Measurements from ENCODE around the gene LGR4. TPM values are rescaled to one million over a fixed set of nuclear protein-coding genes. Genes with fewer than 3 reads are reported as not detected.

The LGR4 gene
- total RNA-seq, 1 donor from 2014 or later = 15.9 TPM

- DNase-seq (ENCODE audit: low read depth) = no peak
- Histone ChIP-seq H3K4me3 (ENCODE audit: low read depth, low read length) (no peak overlapping the region), H3K36me3 (ENCODE audit: control insufficient read depth, insufficient read depth, low read length) (no peaks in the 10 kb centered on the region), H3K27me3 (ENCODE audit: control insufficient read depth, insufficient read depth, low read length) (no peaks in the 10 kb centered on the region)
- TF ChIP-seq, protein P1, sequence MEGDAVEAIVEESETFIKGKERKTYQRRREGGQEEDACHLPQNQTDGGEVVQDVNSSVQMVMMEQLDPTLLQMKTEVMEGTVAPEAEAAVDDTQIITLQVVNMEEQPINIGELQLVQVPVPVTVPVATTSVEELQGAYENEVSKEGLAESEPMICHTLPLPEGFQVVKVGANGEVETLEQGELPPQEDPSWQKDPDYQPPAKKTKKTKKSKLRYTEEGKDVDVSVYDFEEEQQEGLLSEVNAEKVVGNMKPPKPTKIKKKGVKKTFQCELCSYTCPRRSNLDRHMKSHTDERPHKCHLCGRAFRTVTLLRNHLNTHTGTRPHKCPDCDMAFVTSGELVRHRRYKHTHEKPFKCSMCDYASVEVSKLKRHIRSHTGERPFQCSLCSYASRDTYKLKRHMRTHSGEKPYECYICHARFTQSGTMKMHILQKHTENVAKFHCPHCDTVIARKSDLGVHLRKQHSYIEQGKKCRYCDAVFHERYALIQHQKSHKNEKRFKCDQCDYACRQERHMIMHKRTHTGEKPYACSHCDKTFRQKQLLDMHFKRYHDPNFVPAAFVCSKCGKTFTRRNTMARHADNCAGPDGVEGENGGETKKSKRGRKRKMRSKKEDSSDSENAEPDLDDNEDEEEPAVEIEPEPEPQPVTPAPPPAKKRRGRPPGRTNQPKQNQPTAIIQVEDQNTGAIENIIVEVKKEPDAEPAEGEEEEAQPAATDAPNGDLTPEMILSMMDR (IDR thresholded peaks at IDR 0.05; ENCODE audit: insufficient read depth, low read length, poor library complexity, severe bottlenecking) = no peak
Measured at GRCh38 chr11:27381238-27381666, 91.3 kb downstream of the LGR4 start.

- TF ChIP-seq, protein P1 (IDR thresholded peaks at IDR 0.05; ENCODE audit: insufficient read depth, low read length, poor library complexity, severe bottlenecking) = no peak
- Histone ChIP-seq H3K27me3 (ENCODE audit: control insufficient read depth, insufficient read depth, low read length) (no peaks in the 10 kb centered on the region), H3K4me3 (ENCODE audit: low read depth, low read length) (no peak overlapping the region), H3K36me3 (ENCODE audit: control insufficient read depth, insufficient read depth, low read length) (no peaks in the 10 kb centered on the region)
- DNase-seq (ENCODE audit: low read depth) = no peak
Measured at GRCh38 chr11:27380771-27381170, 91.8 kb downstream of the LGR4 start.

- H3K27me3 ChIP-seq (ENCODE audit: control insufficient read depth, insufficient read depth, low read length) = no peaks in the 10 kb centered on the region
- TF ChIP-seq, protein P1 (IDR thresholded peaks at IDR 0.05; ENCODE audit: insufficient read depth, low read length, poor library complexity, severe bottlenecking) = no peak
- H3K36me3 ChIP-seq (ENCODE audit: control insufficient read depth, insufficient read depth, low read length) = no peaks in the 10 kb centered on the region
- no peak overlapping the region for H3K4me3 ChIP-seq (ENCODE audit: low read depth, low read length)
- DNase-seq (ENCODE audit: low read depth) = no peak
Measured at GRCh38 chr11:27379449-27379848, 93.1 kb downstream of the LGR4 start.

DNA sequence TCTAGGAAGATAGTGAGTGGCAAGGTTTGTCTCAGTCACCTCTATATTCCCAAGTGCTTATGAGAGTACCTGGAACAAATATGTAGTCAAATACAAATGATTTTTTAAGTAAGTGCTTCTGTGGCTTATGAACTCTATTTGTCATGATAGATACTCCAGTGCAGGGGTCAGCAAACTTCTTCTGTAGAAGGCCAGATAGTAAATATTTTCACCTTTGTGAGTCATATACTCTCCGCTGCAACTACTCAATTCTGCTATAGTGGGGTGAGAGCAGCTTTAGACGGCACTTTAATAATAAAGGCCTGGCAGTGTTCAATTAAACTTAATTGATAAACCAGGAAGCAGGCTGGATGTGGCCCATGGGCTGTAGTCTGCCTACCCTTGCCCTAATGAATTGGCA is 97.2 kb downstream of the LGR4 start:
- no peaks in the 10 kb centered on the region for H3K27me3 ChIP-seq (ENCODE audit: control insufficient read depth, insufficient read depth, low read length)
- TF ChIP-seq, protein P1 (IDR thresholded peaks at IDR 0.05; ENCODE audit: insufficient read depth, low read length, poor library complexity, severe bottlenecking) = no peak
- no peaks in the 10 kb centered on the region for H3K36me3 ChIP-seq (ENCODE audit: control insufficient read depth, insufficient read depth, low read length)
- H3K4me3 ChIP-seq (ENCODE audit: low read depth, low read length) = no peak overlapping the region
- DNase-seq (ENCODE audit: low read depth) = no peak

- DNase-seq (ENCODE audit: low read depth) = no peak
- no peaks in the 10 kb centered on the region for H3K36me3 ChIP-seq (ENCODE audit: control insufficient read depth, insufficient read depth, low read length)
- TF ChIP-seq, protein P1 (IDR thresholded peaks at IDR 0.05; ENCODE audit: insufficient read depth, low read length, poor library complexity, severe bottlenecking) = no peak
Measured at GRCh38 chr11:27373856-27374602, 98.6 kb downstream of the LGR4 start.

DNA sequence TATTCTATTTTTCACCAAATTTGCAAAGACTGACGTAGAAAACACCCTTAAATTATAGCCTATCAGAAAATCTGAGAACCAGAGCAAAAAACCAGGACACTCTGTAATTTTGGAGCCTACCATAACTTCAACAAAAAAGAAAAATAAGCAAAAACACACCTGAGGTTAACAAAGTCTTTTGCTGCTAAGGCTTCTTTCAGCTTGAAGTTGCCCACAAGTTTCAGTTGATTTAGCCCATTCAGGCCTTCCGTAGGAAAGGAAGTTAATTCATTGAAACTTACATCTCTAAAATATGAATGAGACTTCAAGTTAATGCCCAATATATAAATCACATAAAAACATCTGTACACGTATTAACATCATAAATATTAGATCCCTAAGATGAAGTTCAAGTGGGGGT is 99.2 kb downstream of the LGR4 start:
- TF ChIP-seq, protein P1 (IDR thresholded peaks at IDR 0.05; ENCODE audit: insufficient read depth, low read length, poor library complexity, severe bottlenecking) = no peak
- no peaks in the 10 kb centered on the region for H3K36me3 ChIP-seq (ENCODE audit: control insufficient read depth, insufficient read depth, low read length)
- H3K4me3 ChIP-seq (ENCODE audit: low read depth, low read length) = no peak overlapping the region
- no peaks in the 10 kb centered on the region for H3K27me3 ChIP-seq (ENCODE audit: control insufficient read depth, insufficient read depth, low read length)
- DNase-seq (ENCODE audit: low read depth) = no peak

More at GRCh38 chr11:27373856-27374602, 98.6 kb downstream of the LGR4 start:
- Histone ChIP-seq H3K27me3 (ENCODE audit: control insufficient read depth, insufficient read depth, low read length) (no peaks in the 10 kb centered on the region), H3K4me3 (ENCODE audit: low read depth, low read length) (no peak overlapping the region)

Data from kidney epithelial cell (primary cell).